NT2/D1 (cell line): ENCODE results near the gene EPS8L1.

Experiments used
- SUZ12 ChIP-seq: IDR thresholded peaks from 2 replicates; pipeline ENCODE4 v1.6.1; 2011; ENCODE audit not compliant: insufficient read length, insufficient read depth; ENCODE audit errors: extremely low read depth
- YY1 ChIP-seq: IDR thresholded peaks from 2 replicates; pipeline ENCODE4 v1.6.1; 2011; ENCODE audit not compliant: insufficient read length, insufficient read depth
- ZNF274 ChIP-seq: IDR thresholded peaks from 2 replicates; pipeline ENCODE4 v1.6.1; 2011; ENCODE audit warnings: mild to moderate bottlenecking, low read depth, low read length

DNA sequence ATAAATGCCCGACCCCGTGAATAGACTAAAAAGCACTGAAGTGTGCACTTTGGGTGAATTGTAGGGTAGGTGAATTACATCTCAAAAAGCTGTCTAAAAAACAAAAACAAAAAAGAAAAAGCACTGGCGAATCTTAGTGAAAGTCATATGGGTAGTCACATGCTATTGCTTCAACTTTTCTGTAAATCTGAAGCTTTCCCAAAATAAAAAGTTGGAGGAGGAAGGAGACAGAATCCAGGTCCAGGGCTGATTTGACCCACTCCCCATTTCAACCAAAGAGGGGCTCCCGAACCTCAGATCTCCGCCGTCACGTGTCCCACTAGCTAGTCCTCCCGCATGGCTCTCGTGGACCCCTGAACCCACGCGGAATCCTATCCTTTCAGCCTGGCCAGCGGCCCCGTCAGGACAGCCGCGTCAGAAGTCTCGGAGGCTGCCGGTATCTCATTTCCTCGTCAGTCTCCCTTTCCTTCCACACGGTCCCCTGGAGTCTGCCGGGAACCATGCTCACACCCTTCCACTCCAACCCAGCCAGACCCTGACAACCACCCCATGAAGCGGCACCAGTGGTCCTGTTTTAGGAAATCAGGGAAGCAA lies 35.7 kb downstream of the EPS8L1 start:
- TF ChIP-seq SUZ12 = no peak
- TF ChIP-seq ZNF274 = no peak
- TF ChIP-seq YY1 = no peak
